ENCODE data around the gene TRIM58. TPM values are rescaled to one million over a fixed set of nuclear protein-coding genes. Genes with fewer than 3 reads are reported as not detected.

TRIM58 gene
- total and polyA plus RNA-seq, 2 donors from 2014 or later, result 0.11 to 0.50 TPM

DNA sequence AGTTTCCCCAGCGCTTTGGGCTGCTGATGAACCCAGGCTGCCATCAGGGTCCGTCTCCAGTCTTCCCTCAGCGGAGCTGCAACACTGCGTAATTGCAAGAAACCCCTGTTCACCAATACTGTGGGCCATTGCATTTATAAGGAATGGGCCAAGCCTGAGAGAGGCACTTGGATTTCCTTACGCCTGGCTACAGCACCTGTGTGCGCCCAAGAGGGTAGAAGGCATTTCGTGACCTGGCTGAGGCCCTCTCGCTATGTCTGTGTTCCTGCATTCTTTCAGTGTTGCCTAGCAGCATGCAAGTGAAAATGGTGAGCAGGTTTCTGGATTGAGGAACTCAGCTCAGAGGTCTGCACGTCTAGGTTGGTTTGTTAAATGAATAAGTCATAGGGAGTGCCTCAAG lies 26.4 kb downstream of the TRIM58 start:
- no peak overlapping the region for H3K9ac ChIP-seq (ENCODE audit: low read length in 3 of 3)
- DNase-seq (no peak), FAIRE-seq (no peak)
- H3K4me1 ChIP-seq (ENCODE audit: control insufficient read depth in 2 of 3, insufficient read depth in 2 of 3, low read depth in 1 of 3, low read length in 3 of 3), result no peaks in the 10 kb centered on the region
- intact Hi-C loops (cut with DNase I), result no loop called here
- H3K36me3 ChIP-seq (ENCODE audit: control insufficient read depth in 2 of 3, insufficient read depth in 3 of 3, low read length in 3 of 3), result no peaks in the 10 kb centered on the region
- H3K27me3 ChIP-seq (ENCODE audit: control insufficient read depth, insufficient read depth, low read length), result no peaks in the 10 kb centered on the region
- H3K4me3 ChIP-seq (ENCODE audit: low read length in 3 of 3), result no peak overlapping the region
- H3K27ac ChIP-seq (ENCODE audit: low read depth in 2 of 2, low read length in 2 of 2), result no peak overlapping the region
- no peaks in the 10 kb centered on the region for H3K9me3 ChIP-seq (ENCODE audit: control insufficient read depth in 2 of 3, insufficient read depth in 1 of 3, low read length in 3 of 3)
- TF ChIP-seq, protein P1, sequence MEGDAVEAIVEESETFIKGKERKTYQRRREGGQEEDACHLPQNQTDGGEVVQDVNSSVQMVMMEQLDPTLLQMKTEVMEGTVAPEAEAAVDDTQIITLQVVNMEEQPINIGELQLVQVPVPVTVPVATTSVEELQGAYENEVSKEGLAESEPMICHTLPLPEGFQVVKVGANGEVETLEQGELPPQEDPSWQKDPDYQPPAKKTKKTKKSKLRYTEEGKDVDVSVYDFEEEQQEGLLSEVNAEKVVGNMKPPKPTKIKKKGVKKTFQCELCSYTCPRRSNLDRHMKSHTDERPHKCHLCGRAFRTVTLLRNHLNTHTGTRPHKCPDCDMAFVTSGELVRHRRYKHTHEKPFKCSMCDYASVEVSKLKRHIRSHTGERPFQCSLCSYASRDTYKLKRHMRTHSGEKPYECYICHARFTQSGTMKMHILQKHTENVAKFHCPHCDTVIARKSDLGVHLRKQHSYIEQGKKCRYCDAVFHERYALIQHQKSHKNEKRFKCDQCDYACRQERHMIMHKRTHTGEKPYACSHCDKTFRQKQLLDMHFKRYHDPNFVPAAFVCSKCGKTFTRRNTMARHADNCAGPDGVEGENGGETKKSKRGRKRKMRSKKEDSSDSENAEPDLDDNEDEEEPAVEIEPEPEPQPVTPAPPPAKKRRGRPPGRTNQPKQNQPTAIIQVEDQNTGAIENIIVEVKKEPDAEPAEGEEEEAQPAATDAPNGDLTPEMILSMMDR (IDR thresholded peaks at IDR 0.05; ENCODE audit: borderline replicate concordance, extremely low read depth, insufficient read depth), result no peak

DNA sequence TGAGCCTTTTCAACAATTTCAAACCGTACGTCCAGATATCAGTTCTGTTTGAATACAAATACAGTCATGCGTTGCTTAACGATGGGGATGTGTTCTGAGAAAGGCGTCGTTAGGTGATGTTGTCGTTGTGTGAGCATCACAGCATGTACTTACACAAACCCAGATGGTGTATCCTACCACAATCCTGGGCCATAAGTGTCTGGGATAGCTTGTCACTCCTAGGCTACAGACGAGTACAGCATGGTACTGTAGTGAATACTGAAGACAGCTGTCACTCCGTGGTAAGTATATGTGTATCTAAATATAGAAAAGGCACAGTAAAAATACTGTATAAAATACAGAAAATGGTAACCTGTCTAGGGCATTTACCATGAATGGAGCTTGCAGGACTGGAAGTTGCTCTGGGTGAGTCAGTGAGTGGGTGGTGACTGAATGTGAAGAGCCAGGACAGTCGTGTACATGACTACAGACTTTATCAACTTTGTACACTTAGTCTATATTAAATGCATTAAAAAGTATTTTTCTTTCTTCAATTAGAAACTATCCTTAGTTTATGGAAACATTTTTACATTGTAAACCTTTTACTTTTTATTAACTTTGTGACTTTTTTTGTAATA lies 27.9 kb downstream of the TRIM58 start:
- TF ChIP-seq, protein P1 (IDR thresholded peaks at IDR 0.05; ENCODE audit: borderline replicate concordance, extremely low read depth, insufficient read depth), result no peak
- H3K36me3 ChIP-seq (ENCODE audit: control insufficient read depth in 2 of 3, insufficient read depth in 3 of 3, low read length in 3 of 3), result no peaks in the 10 kb centered on the region
- H3K27me3 ChIP-seq (ENCODE audit: control insufficient read depth, insufficient read depth, low read length), result no peaks in the 10 kb centered on the region
- H3K4me3 ChIP-seq (ENCODE audit: low read length in 3 of 3), result no peak overlapping the region
- H3K4me1 ChIP-seq (ENCODE audit: control insufficient read depth in 2 of 3, insufficient read depth in 2 of 3, low read depth in 1 of 3, low read length in 3 of 3), result no peaks in the 10 kb centered on the region
- intact Hi-C loops (cut with DNase I), result no loop called here
- DNase-seq (no peak), FAIRE-seq (no peak)
- H3K9ac ChIP-seq (ENCODE audit: low read length in 3 of 3), result no peak overlapping the region
- H3K9me3 ChIP-seq (ENCODE audit: control insufficient read depth in 2 of 3, insufficient read depth in 1 of 3, low read length in 3 of 3), result no peaks in the 10 kb centered on the region
- no peak overlapping the region for H3K27ac ChIP-seq (ENCODE audit: low read depth in 2 of 2, low read length in 2 of 2)

DNA sequence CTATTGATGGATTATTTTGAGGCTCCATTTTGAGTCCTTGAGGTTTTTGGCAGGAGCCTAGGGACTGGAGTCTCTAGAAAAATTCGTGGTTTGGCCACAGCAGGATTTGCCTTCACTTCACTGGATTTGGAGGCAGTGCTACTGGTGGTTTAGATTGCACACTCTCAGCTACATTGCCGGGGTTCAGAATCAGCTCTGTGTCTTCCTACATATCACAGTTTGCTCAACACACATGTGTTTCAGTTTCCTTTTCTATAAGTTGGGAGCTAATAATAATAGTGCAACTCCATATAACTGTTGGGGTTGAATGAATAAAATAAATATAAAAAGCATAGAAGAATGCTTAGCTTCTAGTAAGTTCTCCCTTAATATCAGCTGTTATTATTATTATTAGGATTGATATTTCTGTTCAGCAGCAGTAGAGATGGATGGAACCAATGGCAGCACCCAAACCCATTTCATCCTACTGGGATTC lies 38.2 kb downstream of the TRIM58 start, which contains the start of gene OR2W3:
Gene OR2W3 (plus strand): TSS at position 425 of the 475 bp plus-strand sequence. CDS start 0 bp downstream, at position 425.
- DNase-seq (no peak), FAIRE-seq (no peak)
- no peaks in the 10 kb centered on the region for H3K36me3 ChIP-seq (ENCODE audit: control insufficient read depth in 2 of 3, insufficient read depth in 3 of 3, low read length in 3 of 3)
- H3K4me3 ChIP-seq (ENCODE audit: low read length in 3 of 3), result no peak within 1 kb of the TSS
- no peak within 1 kb of the TSS for H3K27ac ChIP-seq (ENCODE audit: low read depth in 2 of 2, low read length in 2 of 2)
- TF ChIP-seq, protein P1 (IDR thresholded peaks at IDR 0.05; ENCODE audit: borderline replicate concordance, extremely low read depth, insufficient read depth), result no peak
- no peak within 1 kb of the TSS for H3K9ac ChIP-seq (ENCODE audit: low read length in 3 of 3)
- H3K9me3 ChIP-seq (ENCODE audit: control insufficient read depth in 2 of 3, insufficient read depth in 1 of 3, low read length in 3 of 3), result no peaks in the 10 kb centered on the region
- intact Hi-C loops (cut with DNase I), result no loop called here
- no peaks in the 10 kb centered on the region for H3K4me1 ChIP-seq (ENCODE audit: control insufficient read depth in 2 of 3, insufficient read depth in 2 of 3, low read depth in 1 of 3, low read length in 3 of 3)
- H3K27me3 ChIP-seq (ENCODE audit: control insufficient read depth, insufficient read depth, low read length), result no peaks in the 10 kb centered on the region
